Ishikawa (cell line): ENCODE results near the gene NR6A1.

ENCODE experiments used
- CEBPB ChIP-seq: IDR thresholded peaks from 2 replicates; pipeline ENCODE4 v1.6.1; 2012
- CREB1 ChIP-seq: IDR thresholded peaks from 2 replicates; pipeline ENCODE4 v1.6.1; 2012; ENCODE audit warnings: low read depth
- EGR1 ChIP-seq: IDR thresholded peaks from 2 replicates; pipeline ENCODE4 v1.6.1; 2012
- EP300 ChIP-seq: IDR thresholded peaks from 2 replicates; pipeline ENCODE4 v1.6.1; 2012; ENCODE audit warnings: borderline replicate concordance
- FOXM1 ChIP-seq: IDR thresholded peaks from 2 replicates; pipeline ENCODE4 v1.6.1; 2012; ENCODE audit warnings: low read depth, borderline replicate concordance
- NFIC ChIP-seq: IDR thresholded peaks from 2 replicates; pipeline ENCODE4 v1.6.1; 2012
- RAD21 ChIP-seq: IDR thresholded peaks from 2 replicates; pipeline ENCODE4 v1.6.1; 2012; ENCODE audit warnings: low read depth
- TAF1 ChIP-seq: IDR thresholded peaks from 2 replicates; pipeline ENCODE4 v1.6.1; 2012; ENCODE audit warnings: low read depth, mild to moderate bottlenecking
- TCF12 ChIP-seq: IDR thresholded peaks from 2 replicates; pipeline ENCODE4 v1.6.1; 2012; ENCODE audit warnings: low read depth
- TEAD4 ChIP-seq: IDR thresholded peaks from 2 replicates; pipeline ENCODE4 v1.6.1; 2012
- YY1 ChIP-seq: IDR thresholded peaks from 2 replicates; pipeline ENCODE4 v1.6.1; 2012; ENCODE audit warnings: low read depth
- ZBTB7A ChIP-seq: IDR thresholded peaks from 2 replicates; pipeline ENCODE4 v1.6.1; 2012; ENCODE audit warnings: low read depth
- TF ChIP-seq, protein P1 (sequence below): IDR thresholded peaks from 2 replicates; pipeline ENCODE4 v1.6.1; 2012
- TF ChIP-seq, protein P2 (sequence below): IDR thresholded peaks from 2 replicates; pipeline ENCODE4 v1.6.1; 2012
- TF ChIP-seq, protein P3 (sequence below): IDR thresholded peaks from 2 replicates; pipeline ENCODE4 v1.6.1; 2012; ENCODE audit warnings: low read depth, mild to moderate bottlenecking

The NR6A1 gene

DNA sequence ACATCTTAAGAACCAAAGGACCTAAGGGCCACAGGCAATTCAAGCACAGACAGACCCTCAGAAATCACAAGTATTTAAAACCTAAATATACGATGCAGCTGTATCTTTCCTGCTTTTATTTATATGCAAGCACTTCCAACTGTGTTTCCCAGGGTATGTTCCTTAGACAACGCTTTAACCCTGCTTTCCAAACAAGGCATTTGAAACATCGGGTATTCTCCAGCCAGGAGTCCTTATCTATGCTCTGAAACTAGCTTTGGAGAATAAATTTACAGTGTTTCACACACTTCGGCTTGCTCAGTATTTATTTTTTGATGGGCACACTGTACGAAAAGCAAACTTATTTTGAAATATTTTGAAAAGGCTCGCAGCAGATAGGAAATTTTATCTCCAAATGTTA is 13.5 kb downstream of the NR6A1 start:
- TF ChIP-seq RAD21, result no peak
- TF ChIP-seq ZBTB7A, result no peak
- no peak for TF ChIP-seq EP300
- TF ChIP-seq, protein P1, sequence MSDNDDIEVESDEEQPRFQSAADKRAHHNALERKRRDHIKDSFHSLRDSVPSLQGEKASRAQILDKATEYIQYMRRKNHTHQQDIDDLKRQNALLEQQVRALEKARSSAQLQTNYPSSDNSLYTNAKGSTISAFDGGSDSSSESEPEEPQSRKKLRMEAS, result no peak
- no peak for TF ChIP-seq TEAD4
- TF ChIP-seq YY1, result no peak
- no peak for TF ChIP-seq FOXM1
- no peak for TF ChIP-seq CEBPB
- TF ChIP-seq EGR1, result no peak
- no peak for TF ChIP-seq NFIC

DNA sequence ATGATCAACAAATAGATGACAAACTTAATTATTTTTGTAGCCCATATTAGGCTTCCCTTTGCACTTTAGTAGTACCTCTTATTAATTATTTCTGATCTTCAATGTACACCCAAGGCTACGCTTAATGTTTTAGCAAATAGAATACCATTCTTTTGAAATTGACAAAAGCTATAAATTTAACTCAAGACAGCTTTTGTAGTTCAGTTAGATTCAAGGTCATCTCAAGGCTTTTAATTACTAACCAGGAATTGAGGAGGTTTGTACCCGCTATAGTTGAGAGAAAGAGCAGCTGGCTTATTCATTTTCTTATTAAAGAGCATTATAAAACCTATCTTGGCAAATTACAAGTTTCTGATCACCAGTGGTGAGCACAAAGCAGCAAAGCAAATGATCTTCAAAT is 15.1 kb downstream of the NR6A1 start:
- TF ChIP-seq EP300, result no peak
- TF ChIP-seq, protein P1, result no peak
- no peak for TF ChIP-seq TCF12
- TF ChIP-seq CEBPB, result no peak
- TF ChIP-seq TEAD4, result no peak
- no peak for TF ChIP-seq ZBTB7A
- TF ChIP-seq YY1, result no peak
- TF ChIP-seq, protein P2, sequence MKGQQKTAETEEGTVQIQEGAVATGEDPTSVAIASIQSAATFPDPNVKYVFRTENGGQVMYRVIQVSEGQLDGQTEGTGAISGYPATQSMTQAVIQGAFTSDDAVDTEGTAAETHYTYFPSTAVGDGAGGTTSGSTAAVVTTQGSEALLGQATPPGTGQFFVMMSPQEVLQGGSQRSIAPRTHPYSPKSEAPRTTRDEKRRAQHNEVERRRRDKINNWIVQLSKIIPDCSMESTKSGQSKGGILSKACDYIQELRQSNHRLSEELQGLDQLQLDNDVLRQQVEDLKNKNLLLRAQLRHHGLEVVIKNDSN, result no peak
- no peak for TF ChIP-seq NFIC
- no peak for TF ChIP-seq TAF1
- TF ChIP-seq CREB1, result no peak
- TF ChIP-seq EGR1, result no peak
- TF ChIP-seq RAD21, result no peak
- TF ChIP-seq, protein P3, sequence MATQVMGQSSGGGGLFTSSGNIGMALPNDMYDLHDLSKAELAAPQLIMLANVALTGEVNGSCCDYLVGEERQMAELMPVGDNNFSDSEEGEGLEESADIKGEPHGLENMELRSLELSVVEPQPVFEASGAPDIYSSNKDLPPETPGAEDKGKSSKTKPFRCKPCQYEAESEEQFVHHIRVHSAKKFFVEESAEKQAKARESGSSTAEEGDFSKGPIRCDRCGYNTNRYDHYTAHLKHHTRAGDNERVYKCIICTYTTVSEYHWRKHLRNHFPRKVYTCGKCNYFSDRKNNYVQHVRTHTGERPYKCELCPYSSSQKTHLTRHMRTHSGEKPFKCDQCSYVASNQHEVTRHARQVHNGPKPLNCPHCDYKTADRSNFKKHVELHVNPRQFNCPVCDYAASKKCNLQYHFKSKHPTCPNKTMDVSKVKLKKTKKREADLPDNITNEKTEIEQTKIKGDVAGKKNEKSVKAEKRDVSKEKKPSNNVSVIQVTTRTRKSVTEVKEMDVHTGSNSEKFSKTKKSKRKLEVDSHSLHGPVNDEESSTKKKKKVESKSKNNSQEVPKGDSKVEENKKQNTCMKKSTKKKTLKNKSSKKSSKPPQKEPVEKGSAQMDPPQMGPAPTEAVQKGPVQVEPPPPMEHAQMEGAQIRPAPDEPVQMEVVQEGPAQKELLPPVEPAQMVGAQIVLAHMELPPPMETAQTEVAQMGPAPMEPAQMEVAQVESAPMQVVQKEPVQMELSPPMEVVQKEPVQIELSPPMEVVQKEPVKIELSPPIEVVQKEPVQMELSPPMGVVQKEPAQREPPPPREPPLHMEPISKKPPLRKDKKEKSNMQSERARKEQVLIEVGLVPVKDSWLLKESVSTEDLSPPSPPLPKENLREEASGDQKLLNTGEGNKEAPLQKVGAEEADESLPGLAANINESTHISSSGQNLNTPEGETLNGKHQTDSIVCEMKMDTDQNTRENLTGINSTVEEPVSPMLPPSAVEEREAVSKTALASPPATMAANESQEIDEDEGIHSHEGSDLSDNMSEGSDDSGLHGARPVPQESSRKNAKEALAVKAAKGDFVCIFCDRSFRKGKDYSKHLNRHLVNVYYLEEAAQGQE, result no peak

DNA sequence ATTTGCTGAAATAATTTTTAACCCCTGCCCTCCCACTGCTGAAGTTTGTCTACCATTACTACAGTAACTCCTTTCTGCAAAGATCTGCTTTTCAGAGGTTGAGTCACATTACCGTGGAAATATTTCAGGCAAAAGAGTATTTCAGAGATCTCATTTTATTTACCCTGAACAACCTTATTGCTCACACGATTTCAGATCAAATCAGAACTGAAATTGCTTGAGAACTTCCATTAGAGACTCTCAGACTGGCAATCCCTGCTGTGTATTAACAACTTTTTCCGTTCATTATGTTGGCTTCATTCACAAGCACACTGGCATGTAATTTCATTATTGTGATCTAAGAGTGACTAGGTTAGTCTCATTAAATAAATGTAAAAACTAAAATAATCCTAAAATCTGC is 16.1 kb downstream of the NR6A1 start:
- TF ChIP-seq YY1 (no peak), EP300 (no peak), EGR1 (no peak), TEAD4 (no peak), CREB1 (no peak), RAD21 (no peak), CEBPB (no peak), TCF12 (no peak), ZBTB7A (no peak), TAF1 (no peak), FOXM1 (no peak)
- TF ChIP-seq, protein P3, result no peak
- TF ChIP-seq, protein P2, result no peak
- TF ChIP-seq, protein P1, result no peak

DNA sequence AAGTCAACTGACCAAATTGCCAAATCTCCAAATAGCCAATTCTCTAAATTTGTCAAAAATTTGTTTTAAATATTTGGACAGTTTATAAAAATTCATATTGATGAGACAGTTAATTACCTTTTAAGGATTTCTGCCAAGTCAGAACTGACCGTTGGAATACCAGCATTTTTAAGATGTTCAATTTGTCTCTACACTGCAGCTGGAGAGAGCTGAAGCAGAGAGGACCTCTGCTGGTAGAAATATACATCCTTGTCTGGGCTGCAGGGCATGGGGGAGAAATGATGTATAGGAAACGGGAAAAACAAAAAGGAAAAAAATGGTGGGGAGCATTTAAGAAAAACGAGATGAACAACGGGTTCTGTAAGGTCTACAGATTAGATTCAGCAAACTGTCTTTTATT is 16.8 kb downstream of the NR6A1 start:
- TF ChIP-seq FOXM1, result no peak
- peak; percentile 64 for TF ChIP-seq RAD21
- TF ChIP-seq, protein P1, result no peak

DNA sequence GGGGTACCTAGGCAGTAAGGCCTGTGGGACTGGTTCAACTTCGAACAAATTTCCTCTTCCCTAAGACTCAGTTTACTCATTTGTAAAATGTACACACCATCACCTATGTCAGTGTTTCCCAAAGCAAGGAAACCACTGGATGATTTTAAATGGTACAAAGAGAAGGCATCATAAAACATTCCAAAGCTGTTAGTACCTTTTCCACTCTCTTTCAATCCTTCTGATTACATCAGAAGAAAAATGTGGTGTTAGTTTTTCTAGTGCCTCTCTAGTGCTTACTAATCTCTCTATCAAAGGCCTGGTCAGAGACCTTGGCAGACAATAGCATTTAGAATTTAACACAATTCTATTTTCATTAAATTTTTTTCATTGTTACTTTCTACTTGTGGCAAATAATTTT is 18.1 kb downstream of the NR6A1 start:
- TF ChIP-seq YY1 (no peak), TEAD4 (no peak), TCF12 (no peak), ZBTB7A (no peak), NFIC (no peak), CEBPB (no peak), FOXM1 (no peak), EGR1 (no peak), RAD21 (no peak), EP300 (no peak)
- TF ChIP-seq, protein P1, result no peak
- TF ChIP-seq, protein P2, result no peak
